HepG2 (cell line): ENCODE data around the gene THRAP3. TPM values are rescaled to one million over a fixed set of nuclear protein-coding genes. Genes with fewer than 3 reads are reported as not detected.

Experiments
- ATAC-seq: fragments of 200-7000 bp; cut with Tn5 transposase; 3 replicates; pipeline ENCODE4 v1.9.1; 2020; ENCODE audit warnings: mild to moderate bottlenecking, moderate library complexity
- BruUV-seq: library from RNA; stranded (reverse); fragments of 400-500 nt; replicated peaks from 2 replicates; lab custom pipeline; 2021; lab: Mats Ljungman, UMichigan
- CTCF ChIA-PET: fragments of 300-600 bp; formaldehyde crosslinking; extraction: SDS; loops from one replicate; lab custom pipeline; 2021; ENCODE audit warnings: low total read pairs, inconsistent platforms, low intra/inter-chr PET ratio; lab: Yijun Ruan, JAX
- POLR2A ChIA-PET: fragments of 350-600 bp; sonication (Branson Sonifier 250); formaldehyde crosslinking; loops from one replicate; lab custom pipeline; 2020; ENCODE audit warnings: antibody characterized with exemption, inconsistent platforms; lab: Yijun Ruan, JAX
- DNase-seq: peaks from one replicate; pipeline ENCODE4 v3.0.0-alpha.2; 2015; ENCODE audit warnings: low spot score
- FAIRE-seq: peaks from 3 replicates; lab custom pipeline; 2011; peaks lifted over from hg19 to GRCh38; lab: Jason Lieb, UNC
- H2AFZ ChIP-seq: one replicate; pipeline ENCODE4 v1.6.1; 2011; ENCODE audit warnings: low read length, inconsistent platforms
- H3K27ac ChIP-seq: fragments of 300-600 bp; 3 replicates; pipeline ENCODE4 v1.8.0; 2011; ENCODE audit warnings: mixed run types, mild to moderate bottlenecking, mixed read lengths, low read length, inconsistent platforms; ENCODE audit not compliant: insufficient read depth; ENCODE audit errors: extremely low read length
- H3K27me3 ChIP-seq, 2 experiments: fragments of 200-600 bp in 1 of 2; 2 replicates in 1 of 2; 3 replicates in 1 of 2; pipeline versions ENCODE4 v1.6.0 to v1.8.0; 2011; ENCODE audit warnings: low read length in 2 of 2, mild to moderate bottlenecking in 2 of 2, moderate library complexity in 2 of 2, inconsistent platforms in 1 of 2; ENCODE audit not compliant: insufficient read depth in 2 of 2, control insufficient read depth in 1 of 2
- H3K36me3 ChIP-seq, 2 experiments: fragments of 200-600 bp in 1 of 2; replicated peaks in 1 of 2; 2 replicates in 1 of 2; 3 replicates in 1 of 2; pipeline versions ENCODE4 v1.5.1 to v1.8.0; 2011; ENCODE audit warnings: low read length in 2 of 2, inconsistent platforms in 1 of 2; ENCODE audit not compliant: insufficient read depth in 2 of 2, control insufficient read depth in 1 of 2
- H3K4me1 ChIP-seq: 2 replicates; pipeline ENCODE4 v1.5.1; 2012; ENCODE audit warnings: low read length, inconsistent platforms; ENCODE audit not compliant: insufficient read depth
- H3K4me2 ChIP-seq: 2 replicates; pipeline ENCODE4 v1.6.0; 2011; ENCODE audit warnings: low read depth, low read length, inconsistent platforms
- H3K4me3 ChIP-seq, 3 experiments: fragments of 200-600 bp in 1 of 3; sonication (generic), shearing (Covaris generic) in 1 of 3; replicated peaks in 1 of 3; 2 replicates each; pipeline ENCODE4 v1.5.1; 2011 to 2016; ENCODE audit warnings: low read length in 3 of 3, inconsistent platforms in 2 of 3, low read depth in 2 of 3, mild to moderate bottlenecking in 2 of 3, control low read depth in 1 of 3, mixed read lengths in 1 of 3; ENCODE audit not compliant: insufficient read depth in 1 of 3
- H3K79me2 ChIP-seq: one replicate; pipeline ENCODE4 v1.6.1; 2011; ENCODE audit warnings: low read length, inconsistent platforms; ENCODE audit not compliant: insufficient read depth
- H3K9ac ChIP-seq: 2 replicates; pipeline ENCODE4 v1.6.0; 2011; ENCODE audit warnings: mild to moderate bottlenecking, low read depth, low read length, inconsistent platforms; ENCODE audit not compliant: insufficient read depth
- H3K9me3 ChIP-seq: 2 replicates; pipeline ENCODE4 v1.5.1; 2012; ENCODE audit warnings: mild to moderate bottlenecking, low read length
- H4K20me1 ChIP-seq: 2 replicates; pipeline ENCODE4 v1.6.0; 2011; ENCODE audit warnings: inconsistent platforms, mild to moderate bottlenecking, low read length, moderate library complexity; ENCODE audit not compliant: insufficient read depth
- ELF3 ChIP-seq: IDR thresholded peaks from 2 replicates; pipeline ENCODE4 v1.6.1; 2016; ENCODE audit warnings: missing genetic modification reagents, missing compliant biosample characterization
- HOXA3 ChIP-seq: sonication (generic); formaldehyde crosslinking; IDR thresholded peaks from 2 replicates; pipeline ENCODE4 v1.5.0; 2020; ENCODE audit warnings: missing genetic modification reagents
- NFRKB ChIP-seq: fragments of 450-650 bp; IDR thresholded peaks from 2 replicates; pipeline ENCODE4 v1.6.1; 2017
- RFXANK ChIP-seq: IDR thresholded peaks from 2 replicates; pipeline ENCODE4 v1.6.1; 2016
- U2AF1 ChIP-seq: fragments of 200-400 bp; formaldehyde crosslinking; optimal IDR thresholded peaks from 2 replicates; pipeline ENCODE3; 2017; ENCODE audit warnings: mild to moderate bottlenecking, low read depth, low read length
- ZNF264 ChIP-seq: sonication (generic); formaldehyde crosslinking; IDR thresholded peaks from 2 replicates; pipeline ENCODE4 v1.4.0; 2020; ENCODE audit warnings: missing genetic modification reagents
- ZNF317 ChIP-seq: sonication (generic); formaldehyde crosslinking; IDR thresholded peaks from 2 replicates; pipeline ENCODE4 v1.5.0; 2020; ENCODE audit warnings: mild to moderate bottlenecking, missing genetic modification reagents
- ZNF451 ChIP-seq: sonication (generic); formaldehyde crosslinking; IDR thresholded peaks from 2 replicates; pipeline ENCODE4 v1.5.0; 2020; ENCODE audit warnings: mild to moderate bottlenecking, missing genetic modification reagents
- WGBS: methylation state at CpG from one replicate; pipeline ENCODE4 v1.1.6; 2017; ENCODE audit warnings: low lambda C conversion rate; 5-methylcytosine and 5-hydroxymethylcytosine counted together
- in situ Hi-C: cut with HindIII; loops from 2 replicates; pipeline ENCODE4 v1.10.0; 2017; ENCODE audit warnings: low pct_unique_long_range_greater_than_20kb; ENCODE audit not compliant: extremely low pct_ligation_motif_present
- intact Hi-C: fragments of 100-400 bp; cut with micrococcal nuclease; formaldehyde crosslinking; loops from one replicate; pipeline ENCODE4 v1.10.0; 2022; ENCODE audit not compliant: unreplicated experiment
- polyA plus RNA-seq, 8 experiments: library from polyadenylated mRNA; depleted of rRNA in 3 of 8; stranded (reverse) in 7 of 8; unstranded in 1 of 8; fragments of >200 nt; fragmentation: Illumina TruSeq in 4 of 8; extraction: Trizol in 4 of 8; gene quantifications; 2 replicates each; pipeline versions ENCODE4 v1.2.1 to v1.2.3, GENCODE V29; 2011 to 2016; ENCODE audit warnings: low read depth in 4 of 8, missing spikeins in 1 of 8, mixed read lengths in 1 of 8; ENCODE audit not compliant: insufficient read depth in 1 of 8
- total RNA-seq, 5 experiments: library from RNA; depleted of rRNA; stranded (reverse); fragments of >200 nt; fragmentation: Illumina TruSeq; extraction: Trizol; gene quantifications; 2 replicates each; pipeline ENCODE4 v1.2.3, GENCODE V29; 2016; ENCODE audit warnings: low read depth in 1 of 5
- TF ChIP-seq, protein P1 (sequence below): sonication (generic); formaldehyde crosslinking; IDR thresholded peaks from 2 replicates; pipeline ENCODE4 v1.5.1; 2020; ENCODE audit warnings: mild to moderate bottlenecking, missing genetic modification reagents, borderline replicate concordance
- TF ChIP-seq, protein P2 (sequence below): sonication (generic); formaldehyde crosslinking; IDR thresholded peaks from 2 replicates; pipeline ENCODE4 v1.8.1; 2023; ENCODE audit warnings: mild to moderate bottlenecking, inconsistent platforms, moderate library complexity, missing genetic modification reagents, borderline replicate concordance
- TF ChIP-seq, protein P3 (sequence below): sonication (generic); formaldehyde crosslinking; IDR thresholded peaks from 2 replicates; pipeline ENCODE4 v1.5.0; 2020; ENCODE audit warnings: mild to moderate bottlenecking, missing genetic modification reagents, borderline replicate concordance
- TF ChIP-seq, protein P4 (sequence below): sonication (generic); formaldehyde crosslinking; IDR thresholded peaks from 2 replicates; pipeline ENCODE4 v1.9.0; 2021; ENCODE audit warnings: missing genetic modification reagents, mild to moderate bottlenecking, borderline replicate concordance

THRAP3 gene
- total and polyA plus RNA-seq, 2 of the 13 experiments (the other 11 are each of a cell fraction or from before 2014, with no cell fraction given) = 45.0 to 92.6 TPM

DNA sequence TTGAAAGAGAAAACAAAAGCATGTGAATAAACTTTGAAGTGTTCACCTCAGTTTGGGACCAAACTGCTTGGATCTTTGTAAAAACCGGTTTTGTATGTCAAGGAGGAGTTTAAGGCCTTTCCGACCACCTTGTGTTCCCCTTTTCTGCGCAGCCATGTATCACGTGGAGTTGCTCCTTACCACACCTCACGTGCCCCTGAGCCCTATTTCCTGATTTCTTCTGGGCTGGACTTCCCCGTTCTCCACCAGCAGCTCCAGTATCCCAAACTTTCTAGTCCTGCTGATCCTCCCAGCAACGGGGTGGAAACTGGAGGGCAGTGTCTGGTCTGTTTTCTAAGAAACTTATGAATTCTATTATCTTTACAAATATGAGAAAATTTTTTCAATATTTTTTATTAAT, 80.3 kb downstream of the THRAP3 start:
- Histone ChIP-seq H3K9me3 (no peaks in the 10 kb centered on the region), H3K4me2 (no peak overlapping the region), H3K36me3 (peaks cover 28 to 55% of the 10 kb centered on the region in 2 experiments), H2AFZ (no peak overlapping the region), H3K27me3 (no peaks in the 10 kb centered on the region), H3K79me2 (peaks cover 8% of the 10 kb centered on the region), H3K9ac (no peak overlapping the region), H3K4me3 (no peak overlapping the region), H4K20me1 (no peaks in the 10 kb centered on the region; the same call in 1 of the 2 replicates), H3K27ac (no peak overlapping the region), H3K4me1 (peaks cover 29% of the 10 kb centered on the region)
- in situ Hi-C loops = no loop called here
- POLR2A ChIA-PET = no interaction called here
- intact Hi-C loops = no loop called here
- WGBS = 94% methylated on average over 7 of the region's 7 CpGs
- no peak for FAIRE-seq
- ATAC-seq = no peak
- CTCF ChIA-PET = no interaction called here
- BruUV-seq = TSS peak; percentile 38
- no peak for DNase-seq
- no peak for TF ChIP-seq ZNF451
- TF ChIP-seq ZNF317 (CRISPR knock-in tag) = no peak
- TF ChIP-seq, protein P1, sequence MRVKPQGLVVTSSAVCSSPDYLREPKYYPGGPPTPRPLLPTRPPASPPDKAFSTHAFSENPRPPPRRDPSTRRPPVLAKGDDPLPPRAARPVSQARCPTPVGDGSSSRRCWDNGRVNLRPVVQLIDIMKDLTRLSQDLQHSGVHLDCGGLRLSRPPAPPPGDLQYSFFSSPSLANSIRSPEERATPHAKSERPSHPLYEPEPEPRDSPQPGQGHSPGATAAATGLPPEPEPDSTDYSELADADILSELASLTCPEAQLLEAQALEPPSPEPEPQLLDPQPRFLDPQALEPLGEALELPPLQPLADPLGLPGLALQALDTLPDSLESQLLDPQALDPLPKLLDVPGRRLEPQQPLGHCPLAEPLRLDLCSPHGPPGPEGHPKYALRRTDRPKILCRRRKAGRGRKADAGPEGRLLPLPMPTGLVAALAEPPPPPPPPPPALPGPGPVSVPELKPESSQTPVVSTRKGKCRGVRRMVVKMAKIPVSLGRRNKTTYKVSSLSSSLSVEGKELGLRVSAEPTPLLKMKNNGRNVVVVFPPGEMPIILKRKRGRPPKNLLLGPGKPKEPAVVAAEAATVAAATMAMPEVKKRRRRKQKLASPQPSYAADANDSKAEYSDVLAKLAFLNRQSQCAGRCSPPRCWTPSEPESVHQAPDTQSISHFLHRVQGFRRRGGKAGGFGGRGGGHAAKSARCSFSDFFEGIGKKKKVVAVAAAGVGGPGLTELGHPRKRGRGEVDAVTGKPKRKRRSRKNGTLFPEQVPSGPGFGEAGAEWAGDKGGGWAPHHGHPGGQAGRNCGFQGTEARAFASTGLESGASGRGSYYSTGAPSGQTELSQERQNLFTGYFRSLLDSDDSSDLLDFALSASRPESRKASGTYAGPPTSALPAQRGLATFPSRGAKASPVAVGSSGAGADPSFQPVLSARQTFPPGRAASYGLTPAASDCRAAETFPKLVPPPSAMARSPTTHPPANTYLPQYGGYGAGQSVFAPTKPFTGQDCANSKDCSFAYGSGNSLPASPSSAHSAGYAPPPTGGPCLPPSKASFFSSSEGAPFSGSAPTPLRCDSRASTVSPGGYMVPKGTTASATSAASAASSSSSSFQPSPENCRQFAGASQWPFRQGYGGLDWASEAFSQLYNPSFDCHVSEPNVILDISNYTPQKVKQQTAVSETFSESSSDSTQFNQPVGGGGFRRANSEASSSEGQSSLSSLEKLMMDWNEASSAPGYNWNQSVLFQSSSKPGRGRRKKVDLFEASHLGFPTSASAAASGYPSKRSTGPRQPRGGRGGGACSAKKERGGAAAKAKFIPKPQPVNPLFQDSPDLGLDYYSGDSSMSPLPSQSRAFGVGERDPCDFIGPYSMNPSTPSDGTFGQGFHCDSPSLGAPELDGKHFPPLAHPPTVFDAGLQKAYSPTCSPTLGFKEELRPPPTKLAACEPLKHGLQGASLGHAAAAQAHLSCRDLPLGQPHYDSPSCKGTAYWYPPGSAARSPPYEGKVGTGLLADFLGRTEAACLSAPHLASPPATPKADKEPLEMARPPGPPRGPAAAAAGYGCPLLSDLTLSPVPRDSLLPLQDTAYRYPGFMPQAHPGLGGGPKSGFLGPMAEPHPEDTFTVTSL (CRISPR knock-in tag) = no peak
- TF ChIP-seq HOXA3 (CRISPR knock-in tag) = no peak
- TF ChIP-seq, protein P2, sequence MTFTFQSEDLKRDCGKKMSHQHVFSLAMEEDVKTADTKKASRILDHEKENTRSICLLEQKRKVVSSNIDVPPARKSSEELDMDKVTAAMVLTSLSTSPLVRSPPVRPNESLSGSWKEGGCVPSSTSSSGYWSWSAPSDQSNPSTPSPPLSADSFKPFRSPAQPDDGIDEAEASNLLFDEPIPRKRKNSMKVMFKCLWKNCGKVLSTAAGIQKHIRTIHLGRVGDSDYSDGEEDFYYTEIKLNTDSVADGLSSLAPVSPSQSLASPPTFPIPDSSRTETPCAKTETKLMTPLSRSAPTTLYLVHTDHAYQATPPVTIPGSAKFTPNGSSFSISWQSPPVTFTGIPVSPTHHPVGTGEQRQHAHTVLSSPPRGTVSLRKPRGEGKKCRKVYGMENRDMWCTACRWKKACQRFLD (CRISPR knock-in tag) = no peak
- TF ChIP-seq, protein P3, sequence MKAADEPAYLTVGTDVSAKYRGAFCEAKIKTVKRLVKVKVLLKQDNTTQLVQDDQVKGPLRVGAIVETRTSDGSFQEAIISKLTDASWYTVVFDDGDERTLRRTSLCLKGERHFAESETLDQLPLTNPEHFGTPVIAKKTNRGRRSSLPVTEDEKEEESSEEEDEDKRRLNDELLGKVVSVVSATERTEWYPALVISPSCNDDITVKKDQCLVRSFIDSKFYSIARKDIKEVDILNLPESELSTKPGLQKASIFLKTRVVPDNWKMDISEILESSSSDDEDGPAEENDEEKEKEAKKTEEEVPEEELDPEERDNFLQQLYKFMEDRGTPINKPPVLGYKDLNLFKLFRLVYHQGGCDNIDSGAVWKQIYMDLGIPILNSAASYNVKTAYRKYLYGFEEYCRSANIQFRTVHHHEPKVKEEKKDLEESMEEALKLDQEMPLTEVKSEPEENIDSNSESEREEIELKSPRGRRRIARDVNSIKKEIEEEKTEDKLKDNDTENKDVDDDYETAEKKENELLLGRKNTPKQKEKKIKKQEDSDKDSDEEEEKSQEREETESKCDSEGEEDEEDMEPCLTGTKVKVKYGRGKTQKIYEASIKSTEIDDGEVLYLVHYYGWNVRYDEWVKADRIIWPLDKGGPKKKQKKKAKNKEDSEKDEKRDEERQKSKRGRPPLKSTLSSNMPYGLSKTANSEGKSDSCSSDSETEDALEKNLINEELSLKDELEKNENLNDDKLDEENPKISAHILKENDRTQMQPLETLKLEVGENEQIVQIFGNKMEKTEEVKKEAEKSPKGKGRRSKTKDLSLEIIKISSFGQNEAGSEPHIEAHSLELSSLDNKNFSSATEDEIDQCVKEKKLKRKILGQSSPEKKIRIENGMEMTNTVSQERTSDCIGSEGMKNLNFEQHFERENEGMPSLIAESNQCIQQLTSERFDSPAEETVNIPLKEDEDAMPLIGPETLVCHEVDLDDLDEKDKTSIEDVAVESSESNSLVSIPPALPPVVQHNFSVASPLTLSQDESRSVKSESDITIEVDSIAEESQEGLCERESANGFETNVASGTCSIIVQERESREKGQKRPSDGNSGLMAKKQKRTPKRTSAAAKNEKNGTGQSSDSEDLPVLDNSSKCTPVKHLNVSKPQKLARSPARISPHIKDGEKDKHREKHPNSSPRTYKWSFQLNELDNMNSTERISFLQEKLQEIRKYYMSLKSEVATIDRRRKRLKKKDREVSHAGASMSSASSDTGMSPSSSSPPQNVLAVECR (CRISPR knock-in tag) = no peak
- TF ChIP-seq ELF3 (CRISPR knock-in tag) = no peak
- no peak for TF ChIP-seq U2AF1
- no peak for TF ChIP-seq ZNF264 (CRISPR knock-in tag)
- TF ChIP-seq, protein P4, sequence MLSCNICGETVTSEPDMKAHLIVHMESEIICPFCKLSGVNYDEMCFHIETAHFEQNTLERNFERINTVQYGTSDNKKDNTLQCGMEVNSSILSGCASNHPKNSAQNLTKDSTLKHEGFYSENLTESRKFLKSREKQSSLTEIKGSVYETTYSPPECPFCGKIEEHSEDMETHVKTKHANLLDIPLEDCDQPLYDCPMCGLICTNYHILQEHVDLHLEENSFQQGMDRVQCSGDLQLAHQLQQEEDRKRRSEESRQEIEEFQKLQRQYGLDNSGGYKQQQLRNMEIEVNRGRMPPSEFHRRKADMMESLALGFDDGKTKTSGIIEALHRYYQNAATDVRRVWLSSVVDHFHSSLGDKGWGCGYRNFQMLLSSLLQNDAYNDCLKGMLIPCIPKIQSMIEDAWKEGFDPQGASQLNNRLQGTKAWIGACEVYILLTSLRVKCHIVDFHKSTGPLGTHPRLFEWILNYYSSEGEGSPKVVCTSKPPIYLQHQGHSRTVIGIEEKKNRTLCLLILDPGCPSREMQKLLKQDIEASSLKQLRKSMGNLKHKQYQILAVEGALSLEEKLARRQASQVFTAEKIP (CRISPR knock-in tag) = no peak
- no peak for TF ChIP-seq NFRKB
- TF ChIP-seq RFXANK (CRISPR knock-in tag) = no peak
